ENCODE measurements around the gene OXCT1. TPM values are rescaled to one million over a fixed set of nuclear protein-coding genes. Genes with fewer than 3 reads are reported as not detected.

OXCT1 gene
- total RNA-seq, 1 donor = 39.4 TPM

DNA sequence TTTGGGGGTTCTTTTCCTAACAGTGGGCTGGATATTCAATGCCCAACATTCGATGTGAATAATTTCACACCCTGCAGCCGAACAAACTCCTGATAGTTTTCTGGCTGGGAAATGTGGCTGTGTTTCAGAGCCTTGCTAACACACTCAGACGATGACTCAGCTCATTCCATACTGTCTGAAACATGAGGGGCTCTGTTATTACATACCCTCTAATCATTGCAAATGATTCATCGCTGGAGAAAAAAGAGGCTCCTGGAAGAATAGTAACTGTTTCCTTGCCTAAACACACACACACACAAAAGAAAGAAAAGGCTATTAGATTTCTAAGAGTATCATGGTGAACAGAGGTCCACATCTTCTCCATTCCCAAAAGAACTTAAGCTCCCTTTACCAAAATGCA is 75.8 kb downstream of the OXCT1 start:
- Histone ChIP-seq H3K27ac (ENCODE audit: low read depth, low read length) (peak overlapping the region; percentile 82), H3K9me3 (ENCODE audit: low read depth, low read length) (no peaks in the 10 kb centered on the region), H3K79me2 (ENCODE audit: insufficient read depth, low read length) (no peaks in the 10 kb centered on the region), H3K4me1 (ENCODE audit: insufficient read depth, low read length) (peaks cover 49% of the 10 kb centered on the region), H3K36me3 (ENCODE audit: insufficient read depth, low read length) (no peaks in the 10 kb centered on the region), H3K27me3 (ENCODE audit: insufficient read depth, low read length) (no peaks in the 10 kb centered on the region), H3K4me2 (ENCODE audit: insufficient read depth, low read length) (peak overlapping the region; percentile 63), H2AFZ (ENCODE audit: low read length) (no peak overlapping the region), H4K20me1 (ENCODE audit: insufficient read depth, low read length) (no peaks in the 10 kb centered on the region), H3K4me3 (ENCODE audit: insufficient read depth, low read length) (no peak overlapping the region)
- peak; percentile 76 for DNase-seq (ENCODE audit: insufficient read length, low spot score, missing footprints)
- TF ChIP-seq, protein P1, sequence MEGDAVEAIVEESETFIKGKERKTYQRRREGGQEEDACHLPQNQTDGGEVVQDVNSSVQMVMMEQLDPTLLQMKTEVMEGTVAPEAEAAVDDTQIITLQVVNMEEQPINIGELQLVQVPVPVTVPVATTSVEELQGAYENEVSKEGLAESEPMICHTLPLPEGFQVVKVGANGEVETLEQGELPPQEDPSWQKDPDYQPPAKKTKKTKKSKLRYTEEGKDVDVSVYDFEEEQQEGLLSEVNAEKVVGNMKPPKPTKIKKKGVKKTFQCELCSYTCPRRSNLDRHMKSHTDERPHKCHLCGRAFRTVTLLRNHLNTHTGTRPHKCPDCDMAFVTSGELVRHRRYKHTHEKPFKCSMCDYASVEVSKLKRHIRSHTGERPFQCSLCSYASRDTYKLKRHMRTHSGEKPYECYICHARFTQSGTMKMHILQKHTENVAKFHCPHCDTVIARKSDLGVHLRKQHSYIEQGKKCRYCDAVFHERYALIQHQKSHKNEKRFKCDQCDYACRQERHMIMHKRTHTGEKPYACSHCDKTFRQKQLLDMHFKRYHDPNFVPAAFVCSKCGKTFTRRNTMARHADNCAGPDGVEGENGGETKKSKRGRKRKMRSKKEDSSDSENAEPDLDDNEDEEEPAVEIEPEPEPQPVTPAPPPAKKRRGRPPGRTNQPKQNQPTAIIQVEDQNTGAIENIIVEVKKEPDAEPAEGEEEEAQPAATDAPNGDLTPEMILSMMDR (IDR thresholded peaks at IDR 0.05; ENCODE audit: extremely low read depth, low read depth, low read length) = no peak

DNA sequence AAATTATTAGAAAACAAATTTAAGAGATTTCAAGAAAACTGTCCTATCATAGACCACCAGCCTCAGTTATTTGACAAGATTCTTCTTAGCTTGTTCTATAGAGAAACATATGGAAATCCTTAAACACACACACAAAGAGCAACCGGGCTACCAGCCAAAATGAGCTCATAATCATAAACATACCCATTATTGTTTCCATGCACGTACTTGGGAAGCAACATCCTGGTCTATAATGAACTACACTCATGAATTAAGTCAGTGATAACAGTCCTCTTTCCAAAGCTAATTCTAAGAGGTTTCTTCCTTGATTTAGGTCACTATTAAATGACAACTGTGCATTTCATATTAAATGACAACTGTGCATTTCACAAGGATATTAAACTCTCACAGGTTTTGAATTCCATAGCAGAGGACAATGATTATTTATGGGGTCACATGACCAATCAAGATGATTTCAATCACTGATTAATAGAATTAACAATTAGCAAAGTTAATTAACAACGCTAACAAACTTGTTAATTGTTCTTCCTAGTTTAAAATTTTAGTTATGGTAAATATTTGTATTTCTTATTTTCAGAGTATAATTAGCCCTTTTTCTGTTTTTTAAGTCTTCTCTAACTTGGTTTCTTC is 77.0 kb downstream of the OXCT1 start:
- peaks cover 60% of the 10 kb centered on the region for H3K4me1 ChIP-seq (ENCODE audit: insufficient read depth, low read length)
- H3K36me3 ChIP-seq (ENCODE audit: insufficient read depth, low read length) = no peaks in the 10 kb centered on the region
- H3K27me3 ChIP-seq (ENCODE audit: insufficient read depth, low read length) = no peaks in the 10 kb centered on the region
- H3K4me3 ChIP-seq (ENCODE audit: insufficient read depth, low read length) = no peak overlapping the region
- no peak for DNase-seq (ENCODE audit: insufficient read length, low spot score, missing footprints)
- TF ChIP-seq, protein P1 (IDR thresholded peaks at IDR 0.05; ENCODE audit: extremely low read depth, low read depth, low read length) = no peak
- peak overlapping the region; percentile 82 for H3K27ac ChIP-seq (ENCODE audit: low read depth, low read length)
- H3K79me2 ChIP-seq (ENCODE audit: insufficient read depth, low read length) = no peaks in the 10 kb centered on the region
- no peaks in the 10 kb centered on the region for H3K9me3 ChIP-seq (ENCODE audit: low read depth, low read length)
- no peak overlapping the region for H2AFZ ChIP-seq (ENCODE audit: low read length)
- H3K4me2 ChIP-seq (ENCODE audit: insufficient read depth, low read length) = no peak overlapping the region
- no peaks in the 10 kb centered on the region for H4K20me1 ChIP-seq (ENCODE audit: insufficient read depth, low read length)

GRCh38 chr5:41790038-41790776 is 80.0 kb downstream of the OXCT1 start:
- Histone ChIP-seq H4K20me1 (ENCODE audit: insufficient read depth, low read length) (no peaks in the 10 kb centered on the region), H3K4me2 (ENCODE audit: insufficient read depth, low read length) (no peak overlapping the region), H3K79me2 (ENCODE audit: insufficient read depth, low read length) (no peaks in the 10 kb centered on the region), H2AFZ (ENCODE audit: low read length) (no peak overlapping the region), H3K27me3 (ENCODE audit: insufficient read depth, low read length) (no peaks in the 10 kb centered on the region), H3K36me3 (ENCODE audit: insufficient read depth, low read length) (no peaks in the 10 kb centered on the region), H3K4me3 (ENCODE audit: insufficient read depth, low read length) (no peak overlapping the region), H3K9me3 (ENCODE audit: low read depth, low read length) (no peaks in the 10 kb centered on the region), H3K4me1 (ENCODE audit: insufficient read depth, low read length) (peaks cover 58% of the 10 kb centered on the region), H3K27ac (ENCODE audit: low read depth, low read length) (no peak overlapping the region)
- TF ChIP-seq, protein P1 (IDR thresholded peaks at IDR 0.05; ENCODE audit: extremely low read depth, low read depth, low read length) = no peak
- no peak for DNase-seq (ENCODE audit: insufficient read length, low spot score, missing footprints)

DNA sequence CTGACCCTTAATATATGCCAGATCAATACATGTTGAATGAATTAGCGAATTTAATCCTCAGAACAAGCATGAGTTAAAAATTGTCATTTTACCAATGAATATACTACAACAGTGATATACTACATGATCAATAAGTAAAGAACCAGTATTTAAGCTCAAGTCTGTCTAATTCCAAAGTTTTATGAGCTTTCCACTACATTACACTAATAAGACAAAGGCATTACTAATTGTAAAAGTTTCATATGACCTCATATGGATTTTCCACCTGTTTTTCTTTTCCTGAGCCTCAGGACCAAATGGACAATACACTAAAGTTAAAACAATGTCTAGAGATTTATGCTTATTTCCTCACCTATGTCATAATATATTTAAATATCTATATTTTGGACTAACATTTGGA is 80.8 kb downstream of the OXCT1 start:
- DNase-seq (ENCODE audit: insufficient read length, low spot score, missing footprints) = no peak
- Histone ChIP-seq H4K20me1 (ENCODE audit: insufficient read depth, low read length) (no peaks in the 10 kb centered on the region), H2AFZ (ENCODE audit: low read length) (no peak overlapping the region), H3K27ac (ENCODE audit: low read depth, low read length) (peak overlapping the region; percentile 78), H3K4me1 (ENCODE audit: insufficient read depth, low read length) (peaks cover 51% of the 10 kb centered on the region), H3K36me3 (ENCODE audit: insufficient read depth, low read length) (no peaks in the 10 kb centered on the region), H3K4me3 (ENCODE audit: insufficient read depth, low read length) (peak overlapping the region; percentile 8), H3K9me3 (ENCODE audit: low read depth, low read length) (no peaks in the 10 kb centered on the region), H3K4me2 (ENCODE audit: insufficient read depth, low read length) (peak overlapping the region; percentile 64), H3K79me2 (ENCODE audit: insufficient read depth, low read length) (no peaks in the 10 kb centered on the region), H3K27me3 (ENCODE audit: insufficient read depth, low read length) (no peaks in the 10 kb centered on the region)
- TF ChIP-seq, protein P1 (IDR thresholded peaks at IDR 0.05; ENCODE audit: extremely low read depth, low read depth, low read length) = no peak

All from osteoblast (primary cell).